K562 (cell line): ENCODE results near the gene NPY2R. TPM values are rescaled to one million over a fixed set of nuclear protein-coding genes. Genes with fewer than 3 reads are reported as not detected.

Experiments
- ATAC-seq: fragments of 200-7000 bp; cut with Tn5 transposase; 3 replicates; pipeline ENCODE4 v1.9.1; 2020; ENCODE audit warnings: moderate library complexity
- BruUV-seq: library from RNA; stranded (reverse); fragments of 400-500 nt; replicated peaks from 2 replicates; lab custom pipeline; 2021; lab: Mats Ljungman, UMichigan
- CTCF ChIA-PET: fragments of 300-600 bp; formaldehyde crosslinking; extraction: SDS; loops from one replicate; lab custom pipeline; 2021; ENCODE audit warnings: low intra/inter-chr PET ratio; lab: Yijun Ruan, JAX
- POLR2A ChIA-PET: fragments of 300-600, 350-650 bp; sonication (Branson Sonifier 250); formaldehyde crosslinking; extraction: SDS; loops from one replicate; lab custom pipeline; 2021; ENCODE audit warnings: antibody characterized with exemption, inconsistent platforms; lab: Yijun Ruan, JAX
- DNase-seq, 4 experiments: peaks; one replicate each; pipeline versions ENCODE4 v3.0.0 to v3.0.0-alpha.2; 2011 to 2018; ENCODE audit warnings: low spot score in 3 of 4, mixed read lengths in 3 of 4; ENCODE audit errors: extremely low read depth in 1 of 4
- FAIRE-seq: peaks from 2 replicates; lab custom pipeline; 2011; peaks lifted over from hg19 to GRCh38; lab: Jason Lieb, UNC
- H2AFZ ChIP-seq: 2 replicates; pipeline ENCODE4 v1.6.0; 2011; ENCODE audit warnings: low read depth, low read length, control low read depth, inconsistent platforms
- H3K27ac ChIP-seq: fragments of 200-600 bp; 3 replicates; pipeline ENCODE4 v1.8.0; 2011; ENCODE audit warnings: low read depth, mild to moderate bottlenecking, control low read depth, inconsistent platforms, low read length, moderate library complexity, mixed read lengths; ENCODE audit errors: extremely low read depth
- H3K27me3 ChIP-seq, 2 experiments: fragments of 300-600 bp in 1 of 2; 2 replicates in 1 of 2; 3 replicates in 1 of 2; pipeline versions ENCODE4 v1.6.0 to v1.8.0; 2011; ENCODE audit warnings: inconsistent platforms in 2 of 2, low read length in 2 of 2, mild to moderate bottlenecking in 1 of 2, mixed read lengths in 1 of 2, moderate library complexity in 1 of 2; ENCODE audit not compliant: control insufficient read depth in 2 of 2, insufficient read depth in 2 of 2
- H3K36me3 ChIP-seq: fragments of 300-600 bp; 3 replicates; pipeline ENCODE4 v1.8.0; 2011; ENCODE audit warnings: mild to moderate bottlenecking, low read length, inconsistent platforms; ENCODE audit not compliant: control insufficient read depth, insufficient read depth
- H3K4me1 ChIP-seq, 2 experiments: fragments of 200-600 bp in 1 of 2; replicated peaks in 1 of 2; 2 replicates in 1 of 2; 3 replicates in 1 of 2; pipeline versions ENCODE4 v1.5.1 to v1.8.0; 2011; ENCODE audit warnings: inconsistent platforms in 2 of 2, low read length in 2 of 2, mild to moderate bottlenecking in 1 of 2, mixed read lengths in 1 of 2, moderate library complexity in 1 of 2; ENCODE audit not compliant: control insufficient read depth in 2 of 2, insufficient read depth in 2 of 2
- H3K4me2 ChIP-seq: 2 replicates; pipeline ENCODE4 v1.6.1; 2011; ENCODE audit warnings: low read length, control low read depth, inconsistent platforms, mixed read lengths; ENCODE audit not compliant: insufficient read depth
- H3K4me3 ChIP-seq: fragments of 200-600 bp; sonication (generic), shearing (Covaris generic); 2 replicates; pipeline ENCODE4 v1.5.1; 2016; ENCODE audit warnings: control low read depth, inconsistent platforms
- H3K79me2 ChIP-seq: fragments of 200-600 bp; 3 replicates; pipeline ENCODE4 v1.8.0; 2011; ENCODE audit warnings: low read length, inconsistent platforms; ENCODE audit not compliant: control insufficient read depth, insufficient read depth
- H3K9ac ChIP-seq, 2 experiments: 2 replicates each; pipeline versions ENCODE4 v1.6.0 to v1.6.1; 2011; ENCODE audit warnings: low read depth in 2 of 2, low read length in 2 of 2, control low read depth in 1 of 2, inconsistent platforms in 1 of 2, mild to moderate bottlenecking in 1 of 2, mixed read lengths in 1 of 2; ENCODE audit not compliant: insufficient read depth in 1 of 2
- H3K9me1 ChIP-seq: one replicate; pipeline ENCODE4 v1.6.0; 2011; ENCODE audit warnings: inconsistent platforms, mild to moderate bottlenecking, low read length, moderate library complexity; ENCODE audit not compliant: control insufficient read depth, insufficient read depth
- H3K9me3 ChIP-seq: replicated peaks from 2 replicates; pipeline ENCODE4 v1.5.1; 2011; ENCODE audit warnings: low read depth, low read length, inconsistent platforms; ENCODE audit not compliant: control insufficient read depth, insufficient read depth
- H4K20me1 ChIP-seq: replicated peaks from 2 replicates; pipeline ENCODE4 v1.6.1; 2011; ENCODE audit warnings: low read length, inconsistent platforms, mixed read lengths; ENCODE audit not compliant: control insufficient read depth, insufficient read depth
- BHLHE40 ChIP-seq: IDR thresholded peaks from 2 replicates; pipeline ENCODE4 v1.6.1; 2011; ENCODE audit warnings: low read length, improper control_type of control experiment
- ELF4 ChIP-seq: fragments of 450-650 bp; formaldehyde crosslinking; IDR thresholded peaks from 2 replicates; pipeline ENCODE4 v1.4.0; 2022; ENCODE audit warnings: missing genetic modification characterization
- NR1H2 ChIP-seq: sonication (generic); formaldehyde crosslinking; IDR thresholded peaks from 2 replicates; pipeline ENCODE4 v1.4.0; 2020; ENCODE audit warnings: mild to moderate bottlenecking, missing genetic modification reagents
- SIRT6 ChIP-seq: IDR thresholded peaks from one replicate; pipeline ENCODE4 v1.6.1; 2012; ENCODE audit warnings: low read depth, mild to moderate bottlenecking, control low read depth, inconsistent platforms, low read length, moderate library complexity
- TBP ChIP-seq: optimal IDR thresholded peaks from 2 replicates; pipeline ENCODE3; 2011; ENCODE audit warnings: low read depth, low read length, improper control_type of control experiment
- ZNF134 ChIP-seq: fragments of 250-450 bp; sonication (Bioruptor Pico); conservative IDR thresholded peaks from 2 replicates; pipeline ENCODE4 v1.4.0; 2020
- WGBS: fragments of 100-300 bp; shearing (Covaris generic); methylation state at CpG from one replicate; pipeline ENCODE4 v1.1.6; 2016; ENCODE audit warnings: low coverage, mixed read lengths; ENCODE audit not compliant: insufficient coverage; ENCODE audit errors: missing lambda C conversion rate; 5-methylcytosine and 5-hydroxymethylcytosine counted together
- in situ Hi-C: fragments of 300-500 bp; cut with MboI; formaldehyde crosslinking; loops from 4 replicates; pipeline ENCODE4 v1.15.0; 2018; ENCODE audit warnings: inconsistent platforms, mixed read lengths
- intact Hi-C: fragments of 100-400 bp; cut with micrococcal nuclease; formaldehyde crosslinking; loops from 2 replicates; pipeline ENCODE4 v1.14.2; 2022
- polyA plus RNA-seq, 8 experiments: library from polyadenylated mRNA; depleted of rRNA in 4 of 8; stranded (reverse) in 5 of 8; unstranded in 3 of 8; fragments of >200 nt; fragmentation: Nextera tagmentation in 2 of 8; fragmentation: Illumina TruSeq in 1 of 8; extraction: Ambion mirVana in 2 of 8; extraction: Trizol in 1 of 8; gene quantifications; 2 replicates each; pipeline versions ENCODE4 v1.2.1 to v1.2.3, GENCODE V29; 2011 to 2014; ENCODE audit warnings: inconsistent platforms in 1 of 8, missing spikeins in 1 of 8
- total RNA-seq, 7 experiments: library from RNA; depleted of rRNA in 6 of 7; stranded (reverse); fragments of >200 nt in 6 of 7; fragmentation: Illumina TruSeq in 2 of 7; extraction: Trizol in 2 of 7; gene quantifications; 2 replicates each; pipeline versions ENCODE4 v1.2.1 to v1.2.3, GENCODE V29; 2011 to 2021; ENCODE audit warnings: low replicate concordance in 1 of 7
- TF ChIP-seq, protein P1 (sequence below): IDR thresholded peaks from 3 replicates; pipeline ENCODE4 v1.6.1; 2011; ENCODE audit warnings: borderline replicate concordance, mild to moderate bottlenecking, moderate library complexity; ENCODE audit not compliant: insufficient read length; ENCODE audit errors: extremely low read depth
- TF ChIP-seq, protein P2 (sequence below): sonication (generic); formaldehyde crosslinking; IDR thresholded peaks from 2 replicates; pipeline ENCODE4 v1.8.1; 2023; ENCODE audit warnings: mild to moderate bottlenecking, missing genetic modification reagents

NPY2R gene
- total and polyA plus RNA-seq, 9 of the 15 experiments (the other 6 are each of a cell fraction or from before 2014, with no cell fraction given): not detected

- Histone ChIP-seq H3K9me3 (no peaks in the 10 kb centered on the region), H3K79me2 (no peaks in the 10 kb centered on the region), H3K27ac (no peak overlapping the region), H3K36me3 (no peaks in the 10 kb centered on the region), H3K9ac (no peak overlapping the region), H4K20me1 (no peaks in the 10 kb centered on the region), H2AFZ (no peak overlapping the region), H3K9me1 (no peaks in the 10 kb centered on the region), H3K4me1 (no peaks in the 10 kb centered on the region), H3K4me2 (no peak overlapping the region), H3K4me3 (no peak overlapping the region), H3K27me3 (no peaks in the 10 kb centered on the region)
- intact Hi-C loops: no loop called here
- in situ Hi-C loops: no loop called here
- ChIA-PET POLR2A (no interaction called here), CTCF (no interaction called here)
- TF ChIP-seq, protein P1, sequence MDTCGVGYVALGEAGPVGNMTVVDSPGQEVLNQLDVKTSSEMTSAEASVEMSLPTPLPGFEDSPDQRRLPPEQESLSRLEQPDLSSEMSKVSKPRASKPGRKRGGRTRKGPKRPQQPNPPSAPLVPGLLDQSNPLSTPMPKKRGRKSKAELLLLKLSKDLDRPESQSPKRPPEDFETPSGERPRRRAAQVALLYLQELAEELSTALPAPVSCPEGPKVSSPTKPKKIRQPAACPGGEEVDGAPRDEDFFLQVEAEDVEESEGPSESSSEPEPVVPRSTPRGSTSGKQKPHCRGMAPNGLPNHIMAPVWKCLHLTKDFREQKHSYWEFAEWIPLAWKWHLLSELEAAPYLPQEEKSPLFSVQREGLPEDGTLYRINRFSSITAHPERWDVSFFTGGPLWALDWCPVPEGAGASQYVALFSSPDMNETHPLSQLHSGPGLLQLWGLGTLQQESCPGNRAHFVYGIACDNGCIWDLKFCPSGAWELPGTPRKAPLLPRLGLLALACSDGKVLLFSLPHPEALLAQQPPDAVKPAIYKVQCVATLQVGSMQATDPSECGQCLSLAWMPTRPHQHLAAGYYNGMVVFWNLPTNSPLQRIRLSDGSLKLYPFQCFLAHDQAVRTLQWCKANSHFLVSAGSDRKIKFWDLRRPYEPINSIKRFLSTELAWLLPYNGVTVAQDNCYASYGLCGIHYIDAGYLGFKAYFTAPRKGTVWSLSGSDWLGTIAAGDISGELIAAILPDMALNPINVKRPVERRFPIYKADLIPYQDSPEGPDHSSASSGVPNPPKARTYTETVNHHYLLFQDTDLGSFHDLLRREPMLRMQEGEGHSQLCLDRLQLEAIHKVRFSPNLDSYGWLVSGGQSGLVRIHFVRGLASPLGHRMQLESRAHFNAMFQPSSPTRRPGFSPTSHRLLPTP: no peak
- TF ChIP-seq BHLHE40: no peak
- TF ChIP-seq SIRT6: no peak
- TF ChIP-seq ZNF134 (CRISPR knock-in tag): no peak
- TF ChIP-seq, protein P2, sequence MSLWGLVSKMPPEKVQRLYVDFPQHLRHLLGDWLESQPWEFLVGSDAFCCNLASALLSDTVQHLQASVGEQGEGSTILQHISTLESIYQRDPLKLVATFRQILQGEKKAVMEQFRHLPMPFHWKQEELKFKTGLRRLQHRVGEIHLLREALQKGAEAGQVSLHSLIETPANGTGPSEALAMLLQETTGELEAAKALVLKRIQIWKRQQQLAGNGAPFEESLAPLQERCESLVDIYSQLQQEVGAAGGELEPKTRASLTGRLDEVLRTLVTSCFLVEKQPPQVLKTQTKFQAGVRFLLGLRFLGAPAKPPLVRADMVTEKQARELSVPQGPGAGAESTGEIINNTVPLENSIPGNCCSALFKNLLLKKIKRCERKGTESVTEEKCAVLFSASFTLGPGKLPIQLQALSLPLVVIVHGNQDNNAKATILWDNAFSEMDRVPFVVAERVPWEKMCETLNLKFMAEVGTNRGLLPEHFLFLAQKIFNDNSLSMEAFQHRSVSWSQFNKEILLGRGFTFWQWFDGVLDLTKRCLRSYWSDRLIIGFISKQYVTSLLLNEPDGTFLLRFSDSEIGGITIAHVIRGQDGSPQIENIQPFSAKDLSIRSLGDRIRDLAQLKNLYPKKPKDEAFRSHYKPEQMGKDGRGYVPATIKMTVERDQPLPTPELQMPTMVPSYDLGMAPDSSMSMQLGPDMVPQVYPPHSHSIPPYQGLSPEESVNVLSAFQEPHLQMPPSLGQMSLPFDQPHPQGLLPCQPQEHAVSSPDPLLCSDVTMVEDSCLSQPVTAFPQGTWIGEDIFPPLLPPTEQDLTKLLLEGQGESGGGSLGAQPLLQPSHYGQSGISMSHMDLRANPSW (CRISPR knock-in tag): no peak
- no peak for TF ChIP-seq ELF4
- TF ChIP-seq NR1H2 (CRISPR knock-in tag): no peak
- no peak for TF ChIP-seq TBP
- DNase-seq (no peak), ATAC-seq (no peak), FAIRE-seq (no peak)
- WGBS: 0% methylated on average over 2 of the region's 2 CpGs
- no TSS peak for BruUV-seq
Observed at GRCh38 chr4:155265113-155265512, 56.7 kb downstream of the NPY2R start.

Other genes with a start within 250 kb of the NPY2R start
- not detected in 2 replicates for gene MAP9, start 168.3 kb downstream of the NPY2R start, total RNA-seq (2014; rRNA removed)
- gene MAP9, start 168.3 kb downstream of the NPY2R start, total RNA-seq (2014; rRNA removed; fragmentation: Illumina TruSeq; extraction: Trizol): not detected in 2 replicates
- gene MAP9, start 168.3 kb downstream of the NPY2R start, total RNA-seq (2015; rRNA removed; fragmentation: Illumina TruSeq; extraction: Trizol): not detected in 2 replicates
- gene MAP9, start 168.3 kb downstream of the NPY2R start, total RNA-seq (2021): 0.07 and 0.09 TPM in 2 replicates
- gene MAP9, start 168.3 kb downstream of the NPY2R start, polyA plus RNA-seq (2011; rRNA removed): not detected in 2 replicates
- not detected in 2 replicates for gene MAP9, start 168.3 kb downstream of the NPY2R start, polyA plus RNA-seq (2014; fragmentation: Illumina TruSeq; extraction: Trizol)
- not detected for gene MAP9, start 168.3 kb downstream of the NPY2R start, polyA plus RNA-seq (2014; fragmentation: Nextera tagmentation; extraction: Ambion mirVana)
- 0.04 TPM in 1 of 2 replicates, not detected in the other for gene MAP9, start 168.3 kb downstream of the NPY2R start, polyA plus RNA-seq (2014; rRNA removed)